HepG2 (cell line): ENCODE data around the gene GSPT1. TPM values are rescaled to one million over a fixed set of nuclear protein-coding genes. Genes with fewer than 3 reads are reported as not detected.

Source experiments
- ARNT2 ChIP-seq: sonication (generic); formaldehyde crosslinking; IDR thresholded peaks from 2 replicates; pipeline ENCODE4 v1.8.0; 2022; ENCODE audit warnings: mild to moderate bottlenecking, low read depth, missing genetic modification reagents, moderate library complexity
- ATF2 ChIP-seq: sonication (generic); formaldehyde crosslinking; IDR thresholded peaks from 2 replicates; pipeline ENCODE4 v1.4.0; 2020; ENCODE audit warnings: missing genetic modification reagents
- ETV5 ChIP-seq: IDR thresholded peaks from 2 replicates; pipeline ENCODE4 v1.6.1; 2018; ENCODE audit warnings: missing biosample characterization, missing genetic modification reagents, inconsistent platforms, borderline replicate concordance
- FOSL2 ChIP-seq: sonication (generic); formaldehyde crosslinking; IDR thresholded peaks from 2 replicates; pipeline ENCODE4 v1.4.0; 2020; ENCODE audit warnings: missing genetic modification reagents
- GABPB1 ChIP-seq: IDR thresholded peaks from 2 replicates; pipeline ENCODE4 v1.6.1; 2016; ENCODE audit warnings: mild to moderate bottlenecking, missing genetic modification reagents, moderate library complexity, missing compliant biosample characterization
- GLMP ChIP-seq: sonication (generic); formaldehyde crosslinking; IDR thresholded peaks from 2 replicates; pipeline ENCODE4 v1.9.0; 2021; ENCODE audit warnings: missing genetic modification reagents, mild to moderate bottlenecking, borderline replicate concordance
- GTF3A ChIP-seq: sonication (generic); formaldehyde crosslinking; conservative IDR thresholded peaks from 2 replicates; pipeline ENCODE4 v1.4.0; 2020; ENCODE audit warnings: mild to moderate bottlenecking, missing genetic modification reagents
- GZF1 ChIP-seq: sonication (generic); formaldehyde crosslinking; IDR thresholded peaks from 2 replicates; pipeline ENCODE4 v1.5.1; 2020; ENCODE audit warnings: mild to moderate bottlenecking, missing genetic modification reagents
- ISL2 ChIP-seq: sonication (generic); formaldehyde crosslinking; IDR thresholded peaks from 2 replicates; pipeline ENCODE4 v1.5.0; 2020; ENCODE audit warnings: missing genetic modification reagents
- JUND ChIP-seq: sonication (generic); formaldehyde crosslinking; IDR thresholded peaks from 2 replicates; pipeline ENCODE4 v1.8.0; 2022; ENCODE audit warnings: mild to moderate bottlenecking, missing genetic modification reagents
- KDM4B ChIP-seq: sonication (generic); formaldehyde crosslinking; IDR thresholded peaks from 2 replicates; pipeline ENCODE4 v1.4.0; 2020; ENCODE audit warnings: missing genetic modification reagents
- MED1 ChIP-seq: sonication (generic); formaldehyde crosslinking; IDR thresholded peaks from 2 replicates; pipeline ENCODE4 v1.4.0; 2020; ENCODE audit warnings: missing genetic modification reagents
- MXI1 ChIP-seq: IDR thresholded peaks from 3 replicates; pipeline ENCODE4 v1.6.1; 2012; ENCODE audit warnings: low read depth, low read length, inconsistent platforms, borderline replicate concordance
- NCOA2 ChIP-seq: sonication (generic); formaldehyde crosslinking; IDR thresholded peaks from 2 replicates; pipeline ENCODE4 v1.8.0; 2022; ENCODE audit warnings: inconsistent platforms
- POLR2AphosphoS5 ChIP-seq: IDR thresholded peaks from 2 replicates; pipeline ENCODE4 v1.6.1; 2012; ENCODE audit warnings: low read depth, low read length
- TEF ChIP-seq: sonication (generic); formaldehyde crosslinking; IDR thresholded peaks from 2 replicates; pipeline ENCODE4 v1.5.0; 2020; ENCODE audit warnings: missing genetic modification reagents
- ZFP36 ChIP-seq: fragments of 150-350 bp; IDR thresholded peaks from 2 replicates; pipeline ENCODE4 v1.6.1; 2018; ENCODE audit warnings: borderline replicate concordance, low read length, low read depth; ENCODE audit not compliant: partially characterized antibody
- ZKSCAN1 ChIP-seq: fragments of 150-350 bp; IDR thresholded peaks from 2 replicates; pipeline ENCODE4 v1.6.1; 2014; ENCODE audit warnings: low read length
- ZNF468 ChIP-seq: sonication (generic); formaldehyde crosslinking; IDR thresholded peaks from 2 replicates; pipeline ENCODE4 v1.8.0; 2022; ENCODE audit warnings: mild to moderate bottlenecking, moderate library complexity, missing genetic modification reagents
- ZNF746 ChIP-seq: sonication (generic); formaldehyde crosslinking; IDR thresholded peaks from 2 replicates; pipeline ENCODE4 v1.8.0; 2022; ENCODE audit warnings: mild to moderate bottlenecking, missing genetic modification reagents
- ZNF781 ChIP-seq: sonication (generic); formaldehyde crosslinking; IDR thresholded peaks from 2 replicates; pipeline ENCODE4 v1.5.1; 2020; ENCODE audit warnings: borderline replicate concordance, mild to moderate bottlenecking, missing genetic modification reagents; ENCODE audit errors: not compliant biosample characterization
- polyA plus RNA-seq, 8 experiments: library from polyadenylated mRNA; depleted of rRNA in 3 of 8; stranded (reverse) in 7 of 8; unstranded in 1 of 8; fragments of >200 nt; fragmentation: Illumina TruSeq in 4 of 8; extraction: Trizol in 4 of 8; gene quantifications; 2 replicates each; pipeline versions ENCODE4 v1.2.1 to v1.2.3, GENCODE V29; 2011 to 2016; ENCODE audit warnings: low read depth in 4 of 8, missing spikeins in 1 of 8, mixed read lengths in 1 of 8; ENCODE audit not compliant: insufficient read depth in 1 of 8
- total RNA-seq, 5 experiments: library from RNA; depleted of rRNA; stranded (reverse); fragments of >200 nt; fragmentation: Illumina TruSeq; extraction: Trizol; gene quantifications; 2 replicates each; pipeline ENCODE4 v1.2.3, GENCODE V29; 2016; ENCODE audit warnings: low read depth in 1 of 5
- TF ChIP-seq, protein P1 (sequence below): sonication (generic); formaldehyde crosslinking; IDR thresholded peaks from 2 replicates; pipeline ENCODE4 v1.4.0; 2020; ENCODE audit warnings: missing genetic modification reagents, borderline replicate concordance

The GSPT1 gene
- total and polyA plus RNA-seq, 2 of the 13 experiments (the other 11 are each of a cell fraction or from before 2014, with no cell fraction given) = 120 to 316 TPM

GRCh38 chr16:11916524-11917285 is 949 bp upstream of the GSPT1 start (continued):
- TF ChIP-seq, protein P1, sequence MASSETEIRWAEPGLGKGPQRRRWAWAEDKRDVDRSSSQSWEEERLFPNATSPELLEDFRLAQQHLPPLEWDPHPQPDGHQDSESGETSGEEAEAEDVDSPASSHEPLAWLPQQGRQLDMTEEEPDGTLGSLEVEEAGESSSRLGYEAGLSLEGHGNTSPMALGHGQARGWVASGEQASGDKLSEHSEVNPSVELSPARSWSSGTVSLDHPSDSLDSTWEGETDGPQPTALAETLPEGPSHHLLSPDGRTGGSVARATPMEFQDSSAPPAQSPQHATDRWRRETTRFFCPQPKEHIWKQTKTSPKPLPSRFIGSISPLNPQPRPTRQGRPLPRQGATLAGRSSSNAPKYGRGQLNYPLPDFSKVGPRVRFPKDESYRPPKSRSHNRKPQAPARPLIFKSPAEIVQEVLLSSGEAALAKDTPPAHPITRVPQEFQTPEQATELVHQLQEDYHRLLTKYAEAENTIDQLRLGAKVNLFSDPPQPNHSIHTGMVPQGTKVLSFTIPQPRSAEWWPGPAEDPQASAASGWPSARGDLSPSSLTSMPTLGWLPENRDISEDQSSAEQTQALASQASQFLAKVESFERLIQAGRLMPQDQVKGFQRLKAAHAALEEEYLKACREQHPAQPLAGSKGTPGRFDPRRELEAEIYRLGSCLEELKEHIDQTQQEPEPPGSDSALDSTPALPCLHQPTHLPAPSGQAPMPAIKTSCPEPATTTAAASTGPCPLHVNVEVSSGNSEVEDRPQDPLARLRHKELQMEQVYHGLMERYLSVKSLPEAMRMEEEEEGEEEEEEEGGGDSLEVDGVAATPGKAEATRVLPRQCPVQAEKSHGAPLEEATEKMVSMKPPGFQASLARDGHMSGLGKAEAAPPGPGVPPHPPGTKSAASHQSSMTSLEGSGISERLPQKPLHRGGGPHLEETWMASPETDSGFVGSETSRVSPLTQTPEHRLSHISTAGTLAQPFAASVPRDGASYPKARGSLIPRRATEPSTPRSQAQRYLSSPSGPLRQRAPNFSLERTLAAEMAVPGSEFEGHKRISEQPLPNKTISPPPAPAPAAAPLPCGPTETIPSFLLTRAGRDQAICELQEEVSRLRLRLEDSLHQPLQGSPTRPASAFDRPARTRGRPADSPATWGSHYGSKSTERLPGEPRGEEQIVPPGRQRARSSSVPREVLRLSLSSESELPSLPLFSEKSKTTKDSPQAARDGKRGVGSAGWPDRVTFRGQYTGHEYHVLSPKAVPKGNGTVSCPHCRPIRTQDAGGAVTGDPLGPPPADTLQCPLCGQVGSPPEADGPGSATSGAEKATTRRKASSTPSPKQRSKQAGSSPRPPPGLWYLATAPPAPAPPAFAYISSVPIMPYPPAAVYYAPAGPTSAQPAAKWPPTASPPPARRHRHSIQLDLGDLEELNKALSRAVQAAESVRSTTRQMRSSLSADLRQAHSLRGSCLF (CRISPR knock-in tag) = no peak; the same call in 1 of the 2 replicates
- TF ChIP-seq ZNF468 (CRISPR knock-in tag) (peak; percentile 72; the same call in 1 of the 2 replicates), KDM4B (CRISPR knock-in tag) (no peak), JUND (peak; percentile 69), ZNF781 (CRISPR knock-in tag) (no peak), POLR2AphosphoS5 (peak; percentile 65), NCOA2 (CRISPR knock-in tag) (peak; percentile 47), ZFP36 (peak; percentile 26), ZNF746 (CRISPR knock-in tag) (peak; percentile 8; the same call in 1 of the 2 replicates), ATF2 (CRISPR knock-in tag) (peak; percentile 0; the same call in 1 of the 2 replicates), ETV5 (CRISPR knock-in tag) (peak; percentile 59; the same call in 1 of the 2 replicates), ZKSCAN1 (0 out of 2 replicates have a peak, but pooled peaks have one; percentile 17), GABPB1 (CRISPR knock-in tag) (no peak), GLMP (CRISPR knock-in tag) (no peak), MXI1 (peak; percentile 54; the same call in 1 of the 3 replicates), GTF3A (no peak), ARNT2 (CRISPR knock-in tag) (peak; percentile 51; the same call in 1 of the 2 replicates), FOSL2 (peak; percentile 99), MED1 (peak; percentile 65; the same call in 1 of the 2 replicates), GZF1 (CRISPR knock-in tag) (peak; percentile 100), TEF (CRISPR knock-in tag) (0 out of 2 replicates have a peak, but pooled peaks have one; percentile 33), ISL2 (CRISPR knock-in tag) (peak; percentile 13; the same call in 1 of the 2 replicates)
